Ovary (tissue), 9 donors: Measurements from ENCODE around the gene CACNA1F. TPM values are rescaled to one million over a fixed set of nuclear protein-coding genes. Genes with fewer than 3 reads are reported as not detected.

Experiments
- DNase-seq, 5 donors: peaks; one replicate each; pipeline ENCODE4 v3.0.0-alpha.2; 2019 to 2020
- H3K27ac ChIP-seq, 2 donors: fragments of 200-600 bp; one replicate each; pipeline versions ENCODE4 v1.5.1 to v1.8.0; 2019 to 2022
- H3K27me3 ChIP-seq: fragments of 200-600 bp; one replicate; pipeline ENCODE4 v1.8.0; 2022
- H3K36me3 ChIP-seq: fragments of 200-600 bp; sonication (generic); one replicate; pipeline ENCODE4 v1.5.1; 2019
- H3K4me1 ChIP-seq: one replicate; pipeline ENCODE4 v1.8.1; 2013; ENCODE audit warnings: mild to moderate bottlenecking, moderate library complexity; ENCODE audit not compliant: insufficient read depth
- H3K4me3 ChIP-seq: fragments of 200-600 bp; sonication (generic); one replicate; pipeline ENCODE4 v1.5.1; 2017
- H3K9me3 ChIP-seq, 2 donors: fragments of 200-600 bp in 1 of 2; sonication (generic) in 1 of 2; one replicate each; pipeline versions ENCODE4 v1.5.1 to v1.8.1; 2013 to 2019; ENCODE audit warnings: mild to moderate bottlenecking in 1 of 2, moderate library complexity in 1 of 2
- EP300 ChIP-seq: sonication (generic); formaldehyde crosslinking; IDR thresholded peaks from one replicate; pipeline ENCODE4 v1.6.1; 2017; ENCODE audit warnings: antibody characterized with exemption
- POLR2A ChIP-seq: fragments of 450-650 bp; IDR thresholded peaks from one replicate; pipeline ENCODE4 v1.6.1; 2017; ENCODE audit warnings: antibody characterized with exemption, mild to moderate bottlenecking, moderate library complexity
- WGBS, 3 donors: extraction: QIAGEN DNeasy Blood & Tissue Kit in 1 of 3; methylation state at CpG; one replicate each; pipeline versions ENCODE4 v1.1.5 to v1.1.7; 2013 to 2017; 5-methylcytosine and 5-hydroxymethylcytosine counted together
- intact Hi-C, 4 donors: fragments of 100-400 bp; cut with DNase I; formaldehyde crosslinking; loops; one replicate each; pipeline versions ENCODE4 v1.11.0 to v1.15.1; 2022 to 2023
- polyA plus RNA-seq, 2 donors: library from polyadenylated mRNA; stranded (reverse); fragments of 200-250 nt in 1 of 2; fragments of 350-450 nt in 1 of 2; fragmentation: Illumina TruSeq in 1 of 2; extraction: RNeasy Lipid Tissue Mini Kit (QIAGEN cat#74804) in 1 of 2; gene quantifications; one replicate each; pipeline ENCODE4 v1.2.3, GENCODE V29; 2013 to 2014
- total RNA-seq, 7 donors: library from RNA; depleted of rRNA in 2 of 7; stranded (reverse); fragments of >200 nt in 2 of 7; fragmentation: NEBNext Ultra II Directional in 3 of 7; extraction: Animal tissue kit (Norgen Biotek cat#: 25700) in 3 of 7; gene quantifications; one replicate each; pipeline versions ENCODE4 v1.1.0 to v1.2.4, GENCODE V29; 2016 to 2023
- TF ChIP-seq, protein P1 (sequence below), 3 donors: fragments of 450-650 bp in 2 of 3; fragments of 200-600 bp in 1 of 3; IDR thresholded peaks; one replicate each; pipeline versions ENCODE4 v1.5.1 to v1.8.0; 2016 to 2022; ENCODE audit warnings: antibody characterized with exemption in 3 of 3, mild to moderate bottlenecking in 1 of 3
- donor health status: DM: no; HTN: no; CAD: no; lungs with moderate emphysema.
- donor health status: DM: no; HTN: no; CAD: no.
- donor health status: Bipolar disorder and iron deficiency.
- donor health status: DM: yes; HTN: yes; CAD: no.
- donor health status: DM: no; HTN: no; CAD: no.
- donor health status: DM: yes; HTN: yes; CAD: no.

Gene CACNA1F
- total and polyA plus RNA-seq, 9 donors = 0.02 to 0.32 (median 0.15) TPM; not detected in 2

DNA sequence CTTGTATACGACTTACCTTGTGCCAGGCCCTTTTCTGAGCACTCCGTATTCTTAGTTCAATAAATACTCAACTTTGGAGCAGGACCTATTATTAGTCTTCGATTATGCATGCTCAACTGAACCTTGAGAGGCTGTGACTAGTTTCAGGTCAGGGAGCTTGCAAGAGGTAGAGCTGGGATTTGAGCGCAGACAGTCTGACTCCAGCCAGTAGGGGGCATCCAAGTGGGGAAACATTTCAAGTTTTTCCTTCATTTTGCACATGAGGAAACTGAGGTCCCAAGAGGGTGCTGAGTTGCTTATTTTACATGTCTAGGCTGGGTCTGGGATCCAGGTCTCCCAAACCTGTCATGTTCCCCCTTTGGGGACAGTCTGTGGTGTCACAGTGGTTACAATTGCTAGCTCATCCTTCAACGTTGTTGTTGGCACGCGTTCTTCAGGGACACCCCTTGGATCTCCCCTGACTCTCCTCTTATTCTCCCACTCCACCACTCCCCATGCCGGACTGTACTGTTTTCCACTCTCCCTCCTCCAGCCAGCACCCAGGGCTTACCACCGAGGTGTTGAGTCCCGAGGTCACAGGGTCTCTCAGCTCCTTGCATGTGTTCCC lies 40.3 kb downstream of the CACNA1F start:
- H3K4me3 ChIP-seq = no peak overlapping the region
- DNase-seq = no peak
- no peaks in the 10 kb centered on the region for H3K36me3 ChIP-seq
- WGBS, 3 donors = 65 to 73% (median 66%) methylated on average over 10 of the region's 10 CpGs
- H3K27ac ChIP-seq = no peak overlapping the region
- intact Hi-C loops = loop anchor here in 1 of 4 donors (5.0 kb wide), 1 partner anchor 736 kb away; no protein-coding TSS in a partner anchor
- no peaks in the 10 kb centered on the region for H3K27me3 ChIP-seq
- H3K4me1 ChIP-seq = no peaks in the 10 kb centered on the region
- TF ChIP-seq POLR2A (no peak), EP300 (no peak)
- TF ChIP-seq, protein P1, sequence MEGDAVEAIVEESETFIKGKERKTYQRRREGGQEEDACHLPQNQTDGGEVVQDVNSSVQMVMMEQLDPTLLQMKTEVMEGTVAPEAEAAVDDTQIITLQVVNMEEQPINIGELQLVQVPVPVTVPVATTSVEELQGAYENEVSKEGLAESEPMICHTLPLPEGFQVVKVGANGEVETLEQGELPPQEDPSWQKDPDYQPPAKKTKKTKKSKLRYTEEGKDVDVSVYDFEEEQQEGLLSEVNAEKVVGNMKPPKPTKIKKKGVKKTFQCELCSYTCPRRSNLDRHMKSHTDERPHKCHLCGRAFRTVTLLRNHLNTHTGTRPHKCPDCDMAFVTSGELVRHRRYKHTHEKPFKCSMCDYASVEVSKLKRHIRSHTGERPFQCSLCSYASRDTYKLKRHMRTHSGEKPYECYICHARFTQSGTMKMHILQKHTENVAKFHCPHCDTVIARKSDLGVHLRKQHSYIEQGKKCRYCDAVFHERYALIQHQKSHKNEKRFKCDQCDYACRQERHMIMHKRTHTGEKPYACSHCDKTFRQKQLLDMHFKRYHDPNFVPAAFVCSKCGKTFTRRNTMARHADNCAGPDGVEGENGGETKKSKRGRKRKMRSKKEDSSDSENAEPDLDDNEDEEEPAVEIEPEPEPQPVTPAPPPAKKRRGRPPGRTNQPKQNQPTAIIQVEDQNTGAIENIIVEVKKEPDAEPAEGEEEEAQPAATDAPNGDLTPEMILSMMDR (IDR thresholded peaks at IDR 0.05) = peak in 2 of 3 donors; percentile 16 to 19
- H3K9me3 ChIP-seq = no peaks in the 10 kb centered on the region

DNA sequence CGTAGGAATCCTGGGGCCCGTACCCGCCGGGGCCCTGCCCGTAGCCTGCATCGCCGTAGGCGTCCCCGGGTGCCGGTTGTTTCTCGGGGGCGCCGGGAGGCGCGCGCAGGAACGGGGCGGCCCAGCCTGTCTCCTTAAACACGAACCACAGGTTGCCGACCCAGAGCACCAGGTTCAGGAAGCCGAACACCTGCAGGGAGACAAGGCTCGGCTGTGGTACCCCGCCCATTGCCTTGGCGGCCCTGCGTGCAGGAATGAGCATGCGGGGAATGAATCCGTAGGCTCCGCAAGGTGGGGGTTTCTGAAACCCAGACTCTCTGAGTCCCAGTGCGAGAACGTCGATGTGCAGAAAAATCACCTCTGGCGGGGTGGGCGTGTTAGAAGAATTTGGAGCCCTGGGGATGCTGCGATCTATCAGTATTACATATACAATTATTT lies 41.5 kb downstream of the CACNA1F start:
- no peak for TF ChIP-seq POLR2A
- TF ChIP-seq, protein P1 (IDR thresholded peaks at IDR 0.05) = no peak
- TF ChIP-seq EP300 = no peak
- intact Hi-C loops = loop anchor here in 1 of 4 donors (5.0 kb wide), 1 partner anchor 734 kb away; no protein-coding TSS in a partner anchor
- Histone ChIP-seq H3K27me3 (no peaks in the 10 kb centered on the region), H3K27ac (peak overlapping the region; percentile 68 to 79), H3K4me1 (no peaks in the 10 kb centered on the region), H3K9me3 (no peaks in the 10 kb centered on the region), H3K4me3 (peak overlapping the region; percentile 62), H3K36me3 (no peaks in the 10 kb centered on the region)
- no peak for DNase-seq
- 42 to 69% (median 64%) methylated on average over 32 to 34 of the region's 34 CpGs for WGBS, 3 donors

DNA sequence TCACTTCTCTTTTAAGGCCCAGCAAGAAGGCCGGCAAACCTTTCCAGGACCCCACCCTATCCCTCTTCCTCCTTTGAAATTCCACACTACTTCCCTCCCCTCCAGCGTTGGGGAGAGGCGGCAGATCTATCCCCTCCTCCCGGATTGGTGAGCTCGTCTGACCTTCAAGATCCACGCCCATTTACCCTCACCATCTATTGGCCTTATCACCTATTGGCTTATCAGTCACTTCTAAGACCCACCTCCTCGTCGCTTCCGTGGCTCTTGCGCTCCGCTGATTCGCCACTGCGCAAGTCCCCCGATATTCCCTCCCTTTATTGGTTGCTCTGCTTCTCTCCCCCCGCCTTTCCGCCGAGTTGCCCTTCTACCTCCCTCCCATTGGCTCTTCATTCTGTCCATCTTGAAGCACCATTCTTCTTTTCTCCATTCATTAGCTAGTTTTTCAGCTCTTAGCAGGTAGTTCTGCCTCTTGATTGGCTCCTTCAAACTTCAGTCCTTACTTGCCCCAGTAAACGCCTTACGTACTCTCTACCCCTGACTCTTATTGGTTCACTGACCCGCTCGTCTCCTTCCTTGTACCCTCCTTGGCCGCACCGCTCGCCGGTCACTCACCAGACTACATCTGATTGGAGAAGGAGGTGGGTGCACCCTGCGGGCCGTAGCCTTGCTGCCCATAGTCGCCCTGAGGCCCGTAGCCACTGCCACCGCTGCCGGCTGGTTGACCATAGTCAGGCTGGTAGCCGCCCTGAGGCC lies 42.1 kb downstream of the CACNA1F start:
- Histone ChIP-seq H3K9me3 (no peaks in the 10 kb centered on the region), H3K4me1 (no peaks in the 10 kb centered on the region), H3K4me3 (peak overlapping the region; percentile 62), H3K27me3 (no peaks in the 10 kb centered on the region), H3K36me3 (no peaks in the 10 kb centered on the region), H3K27ac (peak overlapping the region; percentile 68 to 85)
- 36 to 45% (median 38%) methylated on average over 32 of the region's 32 CpGs for WGBS, 3 donors
- intact Hi-C loops = loop anchor here in 1 of 4 donors (5.0 kb wide), 1 partner anchor 734 kb away; no protein-coding TSS in a partner anchor
- DNase-seq = peak; percentile 84 to 91 (median 87)
- TF ChIP-seq POLR2A (peak; percentile 57), EP300 (no peak)
- TF ChIP-seq, protein P1 (IDR thresholded peaks at IDR 0.05) = no peak

- no peak overlapping the region for H3K4me3 ChIP-seq
Measured at GRCh38 chrX:49189606-49190005, 43.5 kb downstream of the CACNA1F start.

More at GRCh38 chrX:49189606-49190005, 43.5 kb downstream of the CACNA1F start:
- no peaks in the 10 kb centered on the region for H3K36me3 ChIP-seq
- no peak for DNase-seq
- no peaks in the 10 kb centered on the region for H3K4me1 ChIP-seq
- no peaks in the 10 kb centered on the region for H3K27me3 ChIP-seq
- no peaks in the 10 kb centered on the region for H3K9me3 ChIP-seq
- 73 to 77% (median 76%) methylated on average over 6 of the region's 6 CpGs for WGBS, 3 donors
- H3K27ac ChIP-seq = no peak overlapping the region
- no peak for TF ChIP-seq POLR2A
- TF ChIP-seq, protein P1 (IDR thresholded peaks at IDR 0.05) = no peak
- intact Hi-C loops = loop anchor here in 1 of 4 donors (5.0 kb wide), 1 partner anchor 732 kb away; no protein-coding TSS in a partner anchor
